ENCODE data around the gene ATP5MK. TPM values are rescaled to one million over a fixed set of nuclear protein-coding genes. Genes with fewer than 3 reads are reported as not detected.
"Not testable (repeated sequence)": the region's sequence is repeated elsewhere in the genome, so short reads cannot be mapped to it uniquely, and the experiment has no call there.

Gene ATP5MK
- total RNA-seq, 5 donors from 2014 or later (not counting 1 experiment from before 2014, with no cell fraction given) = 119 to 142 (median 127) TPM

- Mint-ChIP-seq H3K36me3 (peaks cover 57% of the 10 kb centered on the region), H3K9me3 (no peaks in the 10 kb centered on the region), H3K4me3 (peak overlapping the region in 2 of 3 donors; percentile 3 to 67), H3K27me3 (no peaks in the 10 kb centered on the region), H3K4me1 (peaks cover 31 to 35% (median 34%) of the 10 kb centered on the region in 3 donors), H3K27ac (peak overlapping the region; percentile 50 to 64)
- no peak overlapping the region for H3K4me3 ChIP-seq (ENCODE audit: control insufficient read depth in 1 of 2, extremely low read depth in 1 of 2, low read length in 1 of 2)
- DNase-seq = peak in 1 of 35 experiments; percentile 17
- peak in 3 of 4 experiments; percentile 55 to 73 (median 59) for ATAC-seq (replicated peaks in 1 of 4)
- H3K9me3 ChIP-seq = no peaks in the 10 kb centered on the region
- no peaks in the 10 kb centered on the region for H3K27me3 ChIP-seq (replicated peaks in 1 of 2; ENCODE audit: control insufficient read depth in 2 of 2, extremely low read depth in 1 of 2, insufficient read depth in 2 of 2, low read length in 1 of 2)
- POLR2A ChIA-PET = no interaction called here
- 100% methylated on average over 3 of the region's 5 CpGs for WGBS (ENCODE audit: insufficient coverage)
- CTCF ChIA-PET = interaction anchor here in 1 of 2 donors (0.8 kb wide), 1 partner anchor 54 kb away, joined by 3 read pairs; no protein-coding TSS in a partner anchor
- peaks cover 4 to 18% of the 10 kb centered on the region in 2 experiments for H3K4me1 ChIP-seq (ENCODE audit: control insufficient read depth in 1 of 2, extremely low read depth in 1 of 2, insufficient read depth in 2 of 2, low read length in 2 of 2)
- H3K36me3 ChIP-seq (ENCODE audit: control insufficient read depth in 2 of 2, extremely low read depth in 1 of 2, insufficient read depth in 1 of 2, low read length in 1 of 2) = peaks cover 0 to 63% of the 10 kb centered on the region in 2 donors
- H3K27ac ChIP-seq (ENCODE audit: low read length) = peak overlapping the region; percentile 4
Observed at GRCh38 chr10:103428989-103429643, 32.8 kb upstream of the ATP5MK start.

GRCh38 chr10:103427866-103428265 lies 31.6 kb upstream of the ATP5MK start:
- Histone ChIP-seq H3K4me3 (ENCODE audit: control insufficient read depth in 1 of 2, extremely low read depth in 1 of 2, low read length in 1 of 2) (no peak overlapping the region), H3K27ac (ENCODE audit: low read length) (no peak overlapping the region), H3K9me3 (no peaks in the 10 kb centered on the region), H3K27me3 (replicated peaks in 1 of 2; ENCODE audit: control insufficient read depth in 2 of 2, extremely low read depth in 1 of 2, insufficient read depth in 2 of 2, low read length in 1 of 2) (no peaks in the 10 kb centered on the region), H3K4me1 (ENCODE audit: control insufficient read depth in 1 of 2, extremely low read depth in 1 of 2, insufficient read depth in 2 of 2, low read length in 2 of 2) (peaks cover 4 to 18% of the 10 kb centered on the region in 2 experiments), H3K36me3 (ENCODE audit: control insufficient read depth in 2 of 2, extremely low read depth in 1 of 2, insufficient read depth in 1 of 2, low read length in 1 of 2) (peaks cover 0 to 63% of the 10 kb centered on the region in 2 donors)
- no peak for DNase-seq
- WGBS (ENCODE audit: insufficient coverage) = 100% methylated on average over 2 of the region's 9 CpGs
- Mint-ChIP-seq H3K36me3 (peaks cover 63% of the 10 kb centered on the region), H3K4me1 (peaks cover 31 to 35% (median 34%) of the 10 kb centered on the region in 3 donors), H3K4me3 (no peak overlapping the region), H3K9me3 (no peaks in the 10 kb centered on the region), H3K27me3 (no peaks in the 10 kb centered on the region), H3K27ac (no peak overlapping the region)
- POLR2A ChIA-PET = no interaction called here
- CTCF ChIA-PET = no interaction called here
- ATAC-seq (replicated peaks in 1 of 4) = no peak

GRCh38 chr10:103423748-103424147 lies 27.5 kb upstream of the ATP5MK start:
- Histone ChIP-seq H3K36me3 (ENCODE audit: control insufficient read depth in 2 of 2, extremely low read depth in 1 of 2, insufficient read depth in 1 of 2, low read length in 1 of 2) (peaks cover 7 to 79% of the 10 kb centered on the region in 2 donors), H3K27me3 (replicated peaks in 1 of 2; ENCODE audit: control insufficient read depth in 2 of 2, extremely low read depth in 1 of 2, insufficient read depth in 2 of 2, low read length in 1 of 2) (no peaks in the 10 kb centered on the region), H3K4me3 (ENCODE audit: control insufficient read depth in 1 of 2, extremely low read depth in 1 of 2, low read length in 1 of 2) (no peak overlapping the region), H3K9me3 (no peaks in the 10 kb centered on the region), H3K27ac (ENCODE audit: low read length) (no peak overlapping the region), H3K4me1 (ENCODE audit: control insufficient read depth in 1 of 2, extremely low read depth in 1 of 2, insufficient read depth in 2 of 2, low read length in 2 of 2) (peaks cover 0 to 3% of the 10 kb centered on the region in 2 experiments)
- ChIA-PET CTCF (no interaction called here), POLR2A (no interaction called here)
- Mint-ChIP-seq H3K9me3 (no peaks in the 10 kb centered on the region), H3K27me3 (no peaks in the 10 kb centered on the region), H3K27ac (no peak overlapping the region), H3K36me3 (peaks cover 69% of the 10 kb centered on the region), H3K4me3 (no peak overlapping the region), H3K4me1 (peaks cover 6 to 12% (median 7%) of the 10 kb centered on the region in 3 donors)
- ATAC-seq (replicated peaks in 1 of 4) = no peak
- WGBS (ENCODE audit: insufficient coverage) = 98% methylated on average over 4 of the region's 5 CpGs
- no peak for DNase-seq

- POLR2A ChIA-PET = interaction anchor here in 1 of 2 donors (0.6 kb wide), 1 partner anchor 66 kb away, joined by 3 read pairs; no protein-coding TSS in a partner anchor
- no peak overlapping the region for H3K27ac Mint-ChIP-seq
- no peak for ATAC-seq (replicated peaks in 1 of 4)
- no peak for DNase-seq
- Histone ChIP-seq H3K27ac (ENCODE audit: low read length) (no peak overlapping the region), H3K36me3 (ENCODE audit: control insufficient read depth in 2 of 2, extremely low read depth in 1 of 2, insufficient read depth in 1 of 2, low read length in 1 of 2) (peaks cover 34 to 84% of the 10 kb centered on the region in 2 donors), H3K9me3 (no peaks in the 10 kb centered on the region), H3K4me1 (ENCODE audit: control insufficient read depth in 1 of 2, extremely low read depth in 1 of 2, insufficient read depth in 2 of 2, low read length in 2 of 2) (no peaks in the 10 kb centered on the region), H3K27me3 (replicated peaks in 1 of 2; ENCODE audit: control insufficient read depth in 2 of 2, extremely low read depth in 1 of 2, insufficient read depth in 2 of 2, low read length in 1 of 2) (no peaks in the 10 kb centered on the region), H3K4me3 (ENCODE audit: control insufficient read depth in 1 of 2, extremely low read depth in 1 of 2, low read length in 1 of 2) (no peak overlapping the region)
- 94% methylated on average over 2 of the region's 4 CpGs for WGBS (ENCODE audit: insufficient coverage)
- H3K9me3 Mint-ChIP-seq = no peaks in the 10 kb centered on the region
- H3K36me3 Mint-ChIP-seq = peaks cover 78% of the 10 kb centered on the region
- H3K27me3 Mint-ChIP-seq = no peaks in the 10 kb centered on the region
- CTCF ChIA-PET = interaction anchor here (0.6 to 6.9 kb wide), 3 partner anchors 60 to 66 kb away, joined by 3 to 54 read pairs (median 5); no protein-coding TSS in a partner anchor
- H3K4me3 Mint-ChIP-seq = no peak overlapping the region
- no peaks in the 10 kb centered on the region for H3K4me1 Mint-ChIP-seq
Observed at GRCh38 chr10:103419101-103419500, 22.8 kb upstream of the ATP5MK start.

GRCh38 chr10:103417601-103418000 lies 21.3 kb upstream of the ATP5MK start:
- Mint-ChIP-seq H3K4me1 (no peaks in the 10 kb centered on the region), H3K27me3 (no peaks in the 10 kb centered on the region), H3K4me3 (no peak overlapping the region), H3K9me3 (no peaks in the 10 kb centered on the region), H3K36me3 (peaks cover 73% of the 10 kb centered on the region), H3K27ac (no peak overlapping the region)
- no peaks in the 10 kb centered on the region for H3K27me3 ChIP-seq (replicated peaks in 1 of 2; ENCODE audit: control insufficient read depth in 2 of 2, extremely low read depth in 1 of 2, insufficient read depth in 2 of 2, low read length in 1 of 2)
- H3K4me3 ChIP-seq (ENCODE audit: control insufficient read depth in 1 of 2, extremely low read depth in 1 of 2, low read length in 1 of 2) = no peak overlapping the region
- no peaks in the 10 kb centered on the region for H3K9me3 ChIP-seq
- ChIA-PET POLR2A (interaction anchor here in 1 of 2 donors (0.6 kb wide), 1 partner anchor 465 kb away, joined by 6 read pairs; no protein-coding TSS in a partner anchor), CTCF (interaction anchor here (0.6 to 6.9 kb wide), 10 partner anchors 32 to 575 kb away, joined by 3 to 54 read pairs (median 4); no protein-coding TSS in a partner anchor)
- H3K36me3 ChIP-seq (ENCODE audit: control insufficient read depth in 2 of 2, extremely low read depth in 1 of 2, insufficient read depth in 1 of 2, low read length in 1 of 2) = peaks cover 44 to 87% of the 10 kb centered on the region in 2 donors
- WGBS (ENCODE audit: insufficient coverage) = 81% methylated on average over 4 of the region's 5 CpGs
- ATAC-seq (replicated peaks in 1 of 4) = no peak
- DNase-seq = no peak
- no peaks in the 10 kb centered on the region for H3K4me1 ChIP-seq (ENCODE audit: control insufficient read depth in 1 of 2, extremely low read depth in 1 of 2, insufficient read depth in 2 of 2, low read length in 2 of 2)
- H3K27ac ChIP-seq (ENCODE audit: low read length) = no peak overlapping the region

GRCh38 chr10:103417148-103417469 lies 20.8 kb upstream of the ATP5MK start:
- ATAC-seq (replicated peaks in 1 of 4); H3K4me1 ChIP-seq (ENCODE audit: control insufficient read depth in 1 of 2, extremely low read depth in 1 of 2, insufficient read depth in 2 of 2, low read length in 2 of 2); H3K4me1 Mint-ChIP-seq; H3K27me3 Mint-ChIP-seq; H3K27ac ChIP-seq (ENCODE audit: low read length); H3K9me3 Mint-ChIP-seq; H3K27ac Mint-ChIP-seq; H3K9me3 ChIP-seq; H3K27me3 ChIP-seq (replicated peaks in 1 of 2; ENCODE audit: control insufficient read depth in 2 of 2, extremely low read depth in 1 of 2, insufficient read depth in 2 of 2, low read length in 1 of 2); DNase-seq; H3K4me3 ChIP-seq (ENCODE audit: control insufficient read depth in 1 of 2, extremely low read depth in 1 of 2, low read length in 1 of 2); H3K4me3 Mint-ChIP-seq: not testable (repeated sequence)
- POLR2A ChIA-PET = interaction anchor here in 1 of 2 donors (0.6 kb wide), 1 partner anchor 464 kb away, joined by 6 read pairs; no protein-coding TSS in a partner anchor
- no CpG with 5 or more reads among the region's 5 CpGs for WGBS (ENCODE audit: insufficient coverage)
- CTCF ChIA-PET = interaction anchor here (0.6 to 6.9 kb wide), 11 partner anchors 10 to 74 kb away, joined by 3 to 54 read pairs (median 4); no protein-coding TSS in a partner anchor
- peaks cover 43 to 86% of the 10 kb centered on the region in 2 donors for H3K36me3 ChIP-seq (ENCODE audit: control insufficient read depth in 2 of 2, extremely low read depth in 1 of 2, insufficient read depth in 1 of 2, low read length in 1 of 2)
- H3K36me3 Mint-ChIP-seq = peaks cover 68% of the 10 kb centered on the region

Data from T-cell (primary cell).